ENCODE results near the gene SSH3.
A peak's percentile ranks its signal among the peaks of the same experiment; 100 is the strongest.
"Not testable (repeated sequence)": the region's sequence is repeated elsewhere in the genome, so short reads cannot be mapped to it uniquely, and the experiment has no call there.

SSH3 gene

GRCh38 chr11:67314218-67314617 lies 10.9 kb downstream of the SSH3 start:
- DNase-seq: no peak

DNA sequence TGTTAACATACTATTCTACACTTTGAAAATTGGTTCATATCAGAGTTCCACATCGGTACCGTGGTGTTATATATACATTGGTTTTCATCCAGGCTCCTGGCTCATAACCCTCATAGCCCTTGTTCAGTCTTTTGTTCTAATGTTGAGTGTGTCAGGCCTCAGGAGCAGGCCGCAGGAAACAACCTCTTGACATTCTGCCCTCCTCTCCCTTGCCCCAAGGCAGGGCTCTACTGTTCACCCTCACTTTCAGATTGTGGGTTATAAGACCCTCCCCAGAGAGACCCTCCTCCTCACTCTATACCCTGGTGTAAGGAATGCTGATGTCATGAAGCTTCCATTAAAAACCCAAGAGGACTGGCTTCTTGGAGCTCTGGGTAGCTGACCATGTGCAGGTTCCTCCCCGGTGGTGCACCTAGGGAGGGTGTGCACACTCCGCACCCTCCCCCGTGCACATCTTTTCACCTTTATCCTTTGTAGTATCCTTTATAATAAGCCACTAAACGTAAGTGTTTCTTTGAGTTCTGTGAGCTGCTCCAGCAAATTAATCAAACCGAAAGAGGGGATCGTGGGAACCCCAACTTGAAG lies 12.1 kb downstream of the SSH3 start:
- no peak for DNase-seq

- DNase-seq: no peak
Measured at GRCh38 chr11:67316882-67317204, 13.5 kb downstream of the SSH3 start.

GRCh38 chr11:67317205-67317887 lies 14.0 kb downstream of the SSH3 start:
- DNase-seq: peak; percentile 93

DNA sequence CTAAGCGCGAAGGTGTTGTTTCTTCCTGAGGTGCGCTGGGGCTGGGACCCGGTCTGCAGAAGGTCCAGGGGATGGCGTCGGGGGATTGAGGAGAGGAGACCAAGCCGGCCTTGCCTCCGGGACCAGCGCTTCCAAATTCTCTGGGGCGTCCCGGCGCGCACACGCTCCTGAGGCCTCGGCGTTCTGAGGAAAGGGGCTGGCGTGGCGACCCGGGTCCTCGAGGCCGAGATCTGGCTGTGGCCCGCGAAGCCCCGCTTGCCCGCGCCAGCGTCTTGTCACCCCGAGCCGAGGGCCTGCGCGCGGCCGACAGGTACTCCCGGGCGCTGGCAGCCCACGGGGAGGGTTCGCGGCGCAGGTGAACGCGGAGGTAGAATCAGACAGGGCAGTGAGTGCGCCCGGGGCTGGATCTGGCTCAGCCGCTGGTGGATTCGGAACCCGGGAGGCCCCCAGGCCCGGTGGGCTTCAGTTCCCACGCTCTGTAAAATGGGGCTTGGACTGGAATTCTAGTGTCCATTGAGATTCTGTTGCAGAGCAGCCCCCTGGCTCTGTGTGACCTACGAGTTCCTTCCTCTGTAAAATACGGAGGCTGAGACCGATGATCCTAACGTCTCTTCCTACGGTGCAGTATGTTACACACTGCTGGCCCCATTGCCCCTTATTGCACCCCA lies 14.7 kb downstream of the SSH3 start:
- no peak for DNase-seq

- DNase-seq: not testable (repeated sequence)
Measured at GRCh38 chr11:67318876-67319275, 15.5 kb downstream of the SSH3 start.

DNA sequence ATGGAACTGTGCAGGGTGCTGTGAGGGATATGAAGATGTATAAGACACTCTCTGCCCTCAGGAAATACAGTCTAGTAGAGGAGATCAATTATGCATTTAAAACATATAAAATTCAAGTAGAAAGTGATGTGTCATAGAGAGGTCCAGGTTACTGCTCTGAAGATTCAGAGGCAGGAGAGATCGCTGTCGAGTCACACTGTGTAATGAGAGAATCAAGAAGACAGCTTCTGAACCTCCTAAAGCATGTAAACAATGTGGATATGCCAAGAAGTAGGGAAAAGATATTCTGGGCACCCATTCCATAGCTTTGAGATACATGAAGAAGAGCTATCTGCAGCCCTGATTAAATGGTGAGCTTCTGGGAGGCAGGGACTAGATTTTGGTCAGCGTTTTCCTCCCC lies 16.7 kb downstream of the SSH3 start:
- no peak for DNase-seq

- DNase-seq: no peak
Measured at GRCh38 chr11:67320691-67321090, 17.4 kb downstream of the SSH3 start.

DNA sequence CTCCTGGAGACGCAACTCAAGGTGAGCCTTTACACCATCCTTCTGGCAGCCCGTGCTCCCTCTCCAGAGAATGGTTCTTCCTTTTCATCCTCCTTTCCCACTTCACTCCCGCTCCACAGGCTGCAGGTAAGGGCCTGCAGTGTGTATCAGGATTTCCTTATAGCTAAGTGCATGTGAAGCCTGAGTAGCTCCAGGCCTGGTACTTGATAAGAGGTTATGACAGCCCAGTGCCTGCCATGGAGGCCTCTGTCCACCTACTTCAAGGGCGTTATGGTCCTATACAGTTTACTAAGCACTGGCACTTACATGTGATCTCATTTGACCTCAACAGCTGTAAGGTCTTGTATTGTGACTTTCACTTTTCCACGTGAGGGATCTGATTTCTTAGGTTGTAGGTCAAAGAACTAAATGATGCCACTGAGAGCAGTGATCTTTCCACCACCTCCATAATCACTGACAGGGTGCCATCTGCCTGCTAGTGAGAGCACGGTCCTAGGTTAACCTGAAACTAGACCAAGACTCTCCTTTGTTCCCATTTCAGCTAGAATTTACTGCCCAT lies 18.1 kb downstream of the SSH3 start:
- DNase-seq: no peak

DNA sequence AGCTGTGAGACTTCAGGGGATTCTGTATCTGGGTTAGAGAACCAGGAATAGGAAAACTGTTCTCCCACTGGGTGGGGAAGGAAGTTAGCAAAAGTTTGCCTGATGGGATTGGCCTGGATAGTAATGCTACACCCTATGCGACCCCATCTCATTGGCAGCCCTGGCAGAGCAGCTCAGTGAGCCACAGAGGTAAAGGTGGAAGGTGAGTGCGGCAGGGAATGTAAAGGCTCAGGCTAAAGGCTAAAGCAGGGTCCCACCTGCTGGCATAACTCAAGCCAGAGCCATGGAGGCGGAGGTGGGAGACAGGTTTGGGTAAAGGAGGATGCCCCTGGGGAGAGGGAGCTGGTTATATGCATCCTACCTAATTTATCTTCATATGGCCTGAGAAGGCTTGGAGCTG lies 18.7 kb downstream of the SSH3 start:
- DNase-seq: no peak

- no peak for DNase-seq
Measured at GRCh38 chr11:67323526-67323925, 20.2 kb downstream of the SSH3 start.

GRCh38 chr11:67332081-67332691 lies 28.9 kb downstream of the SSH3 start:
- DNase-seq: no peak

GRCh38 chr11:67337257-67337656 lies 33.9 kb downstream of the SSH3 start:
- DNase-seq: no peak

DNA sequence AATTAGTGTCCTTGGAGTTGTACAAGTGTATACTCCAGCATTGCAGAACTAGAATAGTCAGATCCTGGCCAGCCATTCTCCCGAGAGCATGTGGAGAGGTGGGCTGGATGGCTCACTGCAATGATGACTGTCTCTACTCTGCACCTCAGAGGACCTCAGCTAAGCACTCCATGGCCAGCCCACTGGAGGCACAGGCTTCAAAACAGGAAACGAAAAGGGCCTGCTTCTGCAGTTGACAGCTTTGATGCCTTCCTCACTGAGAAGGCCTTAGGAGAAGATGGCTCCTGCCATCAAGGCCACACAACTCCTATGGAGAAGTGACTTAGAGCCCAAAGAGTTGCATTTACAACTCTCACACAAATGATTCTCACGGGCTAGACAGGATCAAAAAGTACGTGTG lies 40.9 kb downstream of the SSH3 start:
- no peak for DNase-seq

GRCh38 chr11:67345247-67345919 lies 42.1 kb downstream of the SSH3 start:
- DNase-seq: no peak

- DNase-seq: peak; percentile 53
Measured at GRCh38 chr11:67345920-67346819, 42.8 kb downstream of the SSH3 start.

GRCh38 chr11:67347964-67348749 lies 44.8 kb downstream of the SSH3 start:
- no peak for DNase-seq

DNA sequence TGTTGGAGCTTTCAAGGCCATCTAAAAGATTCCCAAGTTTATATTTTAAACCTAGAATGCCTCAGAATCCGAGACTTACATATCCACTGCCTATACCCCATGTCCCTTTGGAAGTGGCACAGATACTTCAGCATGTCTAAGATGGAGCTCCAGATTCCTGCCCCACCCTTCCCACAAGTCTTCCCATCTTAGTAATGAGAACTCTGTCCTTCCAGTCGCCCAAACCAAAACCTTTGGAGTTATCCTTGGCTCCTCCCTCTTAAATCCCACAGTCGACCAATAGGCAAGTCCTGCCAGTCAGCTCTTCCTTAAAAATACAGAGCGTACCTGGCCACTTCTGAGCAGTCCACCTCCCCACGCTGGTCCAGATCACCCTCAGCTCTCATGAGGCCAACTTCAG lies 45.7 kb downstream of the SSH3 start:
- DNase-seq: no peak

GRCh38 chr11:67349457-67349856 lies 46.1 kb downstream of the SSH3 start:
- DNase-seq: no peak

DNA sequence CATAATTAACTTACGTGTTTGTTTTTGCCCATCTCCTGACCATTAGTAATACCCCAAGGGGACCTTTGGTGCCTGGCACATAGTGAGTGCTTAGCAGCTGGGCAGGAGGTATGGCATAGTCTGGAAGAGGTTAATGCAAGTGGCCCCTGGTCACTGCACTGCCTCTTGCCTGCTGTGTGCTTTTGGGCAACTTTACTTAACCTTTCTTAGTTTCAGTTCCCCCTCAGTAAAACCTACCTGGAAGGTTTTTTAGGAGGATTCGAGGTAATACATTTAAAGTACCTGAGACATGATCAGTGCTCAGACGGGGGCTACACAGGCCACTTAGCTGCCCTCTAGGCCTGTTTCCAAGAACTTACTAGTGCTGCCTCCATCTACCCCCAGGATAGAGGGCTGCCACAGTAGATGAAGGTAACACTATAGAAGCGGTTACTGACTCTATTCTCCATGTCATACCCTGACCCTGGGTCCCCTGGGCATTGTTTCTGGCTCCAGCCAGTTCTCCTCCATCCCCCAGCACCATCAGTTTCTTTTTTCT lies 46.7 kb downstream of the SSH3 start:
- DNase-seq: no peak
